HG02840 (cell line): Measurements from ENCODE around the gene AMT.
"Not testable (repeated sequence)": the region's sequence is repeated elsewhere in the genome, so short reads cannot be mapped to it uniquely, and the experiment has no call there.

Experiments
- ATAC-seq: cut with Tn5 transposase; IDR thresholded peaks from one replicate; pipeline ENCODE4 v1.9.1; 2021; ENCODE audit warnings: mild to moderate bottlenecking, moderate library complexity, moderate number of reproducible peaks; ENCODE audit not compliant: unreplicated experiment, low FRiP score

AMT gene

DNA sequence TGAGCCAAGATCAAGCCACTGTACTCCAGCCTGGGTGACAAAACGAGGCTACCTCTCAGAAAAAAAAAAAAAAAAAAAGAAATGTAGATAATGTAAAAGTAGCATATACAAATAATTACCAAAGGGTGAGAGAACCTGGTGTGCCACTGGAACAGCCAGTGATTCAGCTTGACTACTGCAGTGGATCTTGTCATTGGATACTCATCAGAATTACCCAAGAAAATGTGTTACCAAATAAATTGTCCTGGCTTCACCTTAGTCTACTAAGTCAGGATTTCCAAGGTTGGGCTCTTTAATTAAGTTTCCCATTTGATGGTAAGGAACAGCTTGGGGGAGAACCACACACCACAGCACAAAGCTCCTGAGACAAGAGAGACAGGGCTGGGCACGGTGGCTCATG is 5.3 kb upstream of the AMT start:
- no peak for ATAC-seq

DNA sequence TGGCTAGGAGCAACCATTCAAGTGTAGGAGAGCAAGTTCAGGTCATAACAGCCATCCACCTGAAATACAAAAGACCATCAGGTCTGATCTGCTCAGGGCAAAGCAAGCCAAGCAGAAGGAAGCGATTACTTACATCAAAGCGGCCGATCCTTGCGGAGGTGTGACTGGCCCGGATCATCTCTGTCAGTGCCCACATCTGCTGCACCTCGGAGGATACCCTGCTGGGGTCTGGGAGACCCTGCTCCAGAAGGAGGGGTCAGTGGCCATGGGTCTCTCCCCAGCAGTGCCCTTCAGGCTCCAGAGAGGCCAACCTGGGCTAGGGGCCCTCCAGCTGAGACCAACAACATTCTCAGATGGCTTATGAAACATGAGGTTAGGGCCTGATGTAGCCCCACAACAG is 2.5 kb upstream of the AMT start:
- ATAC-seq, result no peak

DNA sequence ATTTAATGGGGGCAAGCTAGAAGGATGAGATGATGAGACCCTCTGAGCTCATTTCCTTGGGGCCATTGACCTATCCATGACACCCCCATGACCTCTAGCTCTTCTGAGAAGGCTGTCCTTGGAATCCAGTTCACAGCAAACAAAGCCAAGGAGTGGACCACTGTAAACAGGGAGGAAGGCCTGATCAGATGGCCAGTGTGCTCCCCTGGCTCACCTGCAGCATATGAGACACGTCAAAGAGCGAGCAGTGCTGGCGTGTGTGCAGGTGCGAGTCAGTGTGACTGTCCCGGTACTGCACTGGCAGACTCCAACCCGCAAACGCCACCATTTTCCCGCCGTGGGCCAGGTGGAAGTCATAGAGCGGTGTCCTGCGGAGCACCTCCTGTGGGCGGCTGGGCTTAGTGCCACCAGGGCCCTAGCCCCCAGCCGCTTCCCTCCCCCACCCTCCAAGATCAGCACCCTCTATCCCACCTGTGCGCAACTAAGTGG is 339 bp downstream of the AMT start:
- no peak for ATAC-seq

DNA sequence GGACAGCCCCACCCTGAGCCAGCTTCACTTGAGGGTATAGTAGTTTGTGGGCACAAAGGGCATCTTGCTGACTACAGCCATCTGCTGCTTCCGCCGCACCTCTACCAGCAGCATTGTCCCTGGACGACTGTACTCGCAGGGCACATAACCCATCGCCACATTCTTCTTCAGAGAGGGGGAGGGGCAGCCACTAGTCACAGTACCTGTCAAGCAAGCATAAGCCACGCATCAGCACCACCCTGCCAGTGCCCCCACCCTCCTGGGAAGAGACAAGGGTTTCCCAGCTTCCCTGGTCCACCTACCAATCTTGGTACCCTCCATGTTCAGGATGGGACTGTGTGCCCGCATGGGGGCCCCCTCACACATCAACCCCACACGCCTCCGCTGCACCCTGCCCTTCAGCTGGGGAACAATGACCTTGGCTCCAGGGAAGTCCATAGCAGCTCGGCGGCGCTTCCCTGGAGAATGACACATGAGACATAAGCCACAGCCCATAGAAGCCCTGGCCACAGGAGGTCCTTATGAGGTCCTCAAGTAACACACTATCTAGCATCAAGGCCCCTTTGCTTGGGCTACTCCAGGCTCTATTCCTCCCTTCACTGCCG is 4.7 kb downstream of the AMT start:
- ATAC-seq, result no peak

DNA sequence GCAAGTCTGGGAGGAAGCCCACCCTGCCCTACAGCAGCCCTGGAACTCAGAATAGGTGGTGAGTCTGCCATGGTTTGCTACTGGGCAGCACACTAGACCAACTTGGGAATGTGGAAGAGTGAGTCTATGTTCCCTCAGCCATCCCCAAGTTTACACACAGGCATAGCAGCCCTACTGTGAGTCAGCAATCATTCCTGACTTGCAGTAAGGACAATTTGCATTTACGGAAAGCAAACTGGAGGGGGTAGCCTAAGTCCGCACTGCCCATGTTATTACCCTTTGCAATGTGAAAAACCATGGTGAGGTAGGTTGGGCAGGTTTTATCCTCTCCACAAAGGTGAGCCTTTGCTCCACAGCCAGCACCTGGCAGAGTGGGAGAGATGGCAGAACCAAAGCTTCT is 5.4 kb downstream of the AMT start:
- ATAC-seq, result no peak

DNA sequence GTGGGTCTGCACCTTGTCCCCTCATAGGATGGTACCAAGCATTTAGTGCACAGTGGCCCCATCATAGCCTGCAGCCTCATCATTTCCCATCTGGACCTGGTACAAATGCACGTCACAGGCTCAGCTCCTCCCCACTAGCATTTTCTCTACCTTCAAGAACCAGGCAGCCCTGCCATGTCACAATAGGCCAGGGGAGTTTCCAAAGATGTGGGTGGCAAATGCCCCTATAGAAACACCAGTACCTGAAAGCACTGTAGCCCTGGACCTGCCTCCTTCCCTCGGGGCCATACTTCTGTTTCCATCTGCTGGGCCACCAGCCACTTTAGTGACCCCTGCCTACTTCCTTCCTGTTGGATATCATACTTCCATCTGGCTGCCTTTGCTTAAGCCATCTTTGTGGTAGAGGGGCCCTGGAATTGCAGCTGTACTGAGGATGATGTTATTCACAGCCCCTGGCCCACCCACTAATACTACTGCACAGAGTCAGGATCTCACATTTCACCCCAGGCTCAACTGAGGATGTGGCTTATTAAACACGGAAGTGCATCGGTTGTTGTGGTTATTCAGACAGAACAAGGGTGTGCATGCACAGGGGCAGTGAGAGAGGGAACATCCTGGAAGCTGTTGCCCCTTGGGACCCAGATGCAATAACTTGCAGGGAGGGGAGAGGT is 6.2 kb downstream of the AMT start:
- no peak for ATAC-seq

DNA sequence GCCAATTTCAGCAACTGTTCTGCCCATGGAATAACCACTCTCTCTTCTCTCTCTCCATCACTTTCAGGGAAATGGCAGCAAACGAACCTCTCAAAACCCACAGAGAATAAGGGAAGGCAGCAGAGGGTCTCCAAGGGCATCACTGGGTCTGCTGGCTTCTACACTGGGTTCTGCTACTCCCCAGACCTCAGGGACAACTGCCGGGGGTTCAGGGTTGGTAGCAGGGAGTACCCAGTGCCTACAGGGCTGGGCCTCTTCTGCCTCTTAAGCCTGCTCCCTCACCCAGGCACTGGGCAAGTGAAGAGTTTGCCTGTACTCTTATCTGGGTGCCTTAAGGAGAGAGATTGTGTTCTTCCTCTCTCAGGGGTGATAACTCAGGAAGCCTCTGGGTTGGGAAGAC is 7.5 kb downstream of the AMT start:
- ATAC-seq, result no peak

DNA sequence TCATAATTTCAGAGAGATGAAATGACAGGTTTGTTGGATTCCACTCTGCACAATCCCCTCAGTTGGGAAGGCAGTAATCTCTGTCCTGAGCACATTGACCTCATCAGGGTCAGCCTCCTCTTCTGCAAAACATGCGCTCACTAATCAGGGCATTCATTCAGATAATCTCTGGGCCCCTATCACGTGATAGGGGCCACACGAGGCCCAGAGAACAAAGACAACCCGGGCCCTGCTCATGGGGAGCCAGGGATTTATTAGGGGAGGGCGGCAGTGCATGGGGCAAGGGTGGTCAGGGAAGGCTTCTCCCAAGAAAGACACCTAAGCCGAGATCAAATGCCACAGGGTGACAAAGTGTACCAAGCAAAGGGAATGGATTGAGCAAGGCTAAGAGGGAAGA is 8.9 kb downstream of the AMT start:
- ATAC-seq, result no peak

DNA sequence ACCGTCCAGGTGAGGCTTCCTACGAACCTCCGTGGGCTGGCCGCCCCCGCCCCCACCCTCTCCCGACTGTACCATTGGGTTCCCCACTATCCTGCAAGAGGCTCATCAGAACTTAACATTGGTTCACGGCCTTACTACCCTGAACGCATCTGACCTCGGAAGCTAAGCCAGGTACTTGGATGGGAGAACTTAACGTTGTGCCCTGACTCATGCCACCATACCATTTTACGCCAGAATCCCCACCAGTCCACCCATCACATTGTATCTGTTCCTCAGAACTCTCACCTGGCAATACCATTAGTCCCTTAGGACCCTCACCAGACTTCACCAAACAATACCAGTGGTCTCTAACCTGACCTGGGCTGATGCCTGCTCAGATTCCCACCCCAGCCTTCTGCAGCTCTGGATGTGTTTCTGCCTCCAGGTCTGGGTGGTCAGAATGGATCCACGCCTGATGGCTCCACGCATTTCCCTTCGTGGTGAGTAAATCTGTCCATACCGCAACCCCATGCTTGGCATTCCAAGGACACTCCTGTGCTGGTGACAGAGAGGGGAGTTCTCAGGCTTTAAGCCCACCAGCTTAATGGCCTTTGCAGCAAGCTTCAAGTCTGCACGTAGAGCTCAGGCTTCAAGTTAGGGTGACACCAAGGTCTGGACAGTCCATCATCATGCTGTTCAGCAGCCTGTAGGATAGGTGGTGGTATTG is 9.5 kb downstream of the AMT start:
- ATAC-seq, result no peak

DNA sequence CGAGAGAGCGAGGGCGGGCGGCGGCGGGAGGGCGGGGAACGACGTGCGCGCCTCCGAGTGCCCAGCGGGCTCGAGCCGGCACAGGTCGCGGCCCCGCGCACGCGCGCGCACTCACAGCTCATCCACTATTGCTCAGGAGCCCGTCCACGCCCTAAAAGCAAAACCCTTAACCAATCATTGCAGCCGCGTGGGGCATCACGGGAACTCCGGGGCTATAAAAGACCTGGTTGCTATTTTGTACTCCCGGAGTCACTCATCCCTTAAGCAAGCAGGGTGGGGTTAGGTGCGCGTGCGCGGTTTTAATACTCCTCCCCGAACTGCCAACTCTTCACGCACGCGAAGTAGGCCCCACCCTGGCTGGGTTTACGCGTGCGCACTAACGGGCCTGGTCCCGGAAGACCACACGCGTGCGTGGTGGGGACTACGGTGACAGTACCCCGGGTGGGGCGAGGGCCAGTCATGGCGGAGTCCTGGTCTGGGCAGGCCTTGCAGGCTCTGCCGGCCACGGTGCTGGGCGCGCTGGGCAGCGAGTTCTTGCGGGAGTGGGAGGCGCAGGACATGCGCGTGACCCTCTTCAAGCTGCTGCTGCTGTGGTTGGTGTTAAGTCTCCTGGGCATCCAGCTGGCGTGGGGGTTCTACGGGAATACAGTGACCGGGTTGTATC is 10.2 kb downstream of the AMT start, which contains the start of the genes RHOA and TCTA:
Gene RHOA (minus strand): TSS at position 9 of the 664 bp plus-strand sequence. CDS start 36,387 bp downstream, outside the sequence.
Gene TCTA (plus strand): TSS at position 456 of the 664 bp plus-strand sequence. CDS start 4 bp downstream, at position 460.
- peak; percentile 90 for ATAC-seq

DNA sequence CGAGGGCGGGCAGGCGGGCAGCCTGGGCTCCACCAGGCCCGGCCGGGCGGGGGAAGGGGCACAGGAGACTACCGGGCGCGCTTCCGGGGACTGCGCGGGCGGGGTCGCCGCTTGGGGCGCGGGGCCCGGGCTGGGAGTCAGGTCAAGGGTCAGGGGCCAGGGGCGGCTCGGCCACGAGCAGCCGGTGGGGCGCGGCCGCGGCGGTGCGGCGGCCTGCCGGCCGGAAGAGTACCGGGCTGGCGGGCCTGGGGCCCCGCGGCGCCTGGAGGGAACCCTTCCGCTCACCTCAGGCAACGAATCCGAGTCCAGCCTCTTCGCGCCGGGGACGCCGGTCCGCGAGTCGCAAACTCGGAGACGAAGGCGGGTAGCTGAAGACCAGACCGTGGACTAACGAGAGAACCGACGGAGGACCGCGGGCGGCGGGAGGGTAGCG is 10.7 kb downstream of the AMT start:
- ATAC-seq, result peak; percentile 30

DNA sequence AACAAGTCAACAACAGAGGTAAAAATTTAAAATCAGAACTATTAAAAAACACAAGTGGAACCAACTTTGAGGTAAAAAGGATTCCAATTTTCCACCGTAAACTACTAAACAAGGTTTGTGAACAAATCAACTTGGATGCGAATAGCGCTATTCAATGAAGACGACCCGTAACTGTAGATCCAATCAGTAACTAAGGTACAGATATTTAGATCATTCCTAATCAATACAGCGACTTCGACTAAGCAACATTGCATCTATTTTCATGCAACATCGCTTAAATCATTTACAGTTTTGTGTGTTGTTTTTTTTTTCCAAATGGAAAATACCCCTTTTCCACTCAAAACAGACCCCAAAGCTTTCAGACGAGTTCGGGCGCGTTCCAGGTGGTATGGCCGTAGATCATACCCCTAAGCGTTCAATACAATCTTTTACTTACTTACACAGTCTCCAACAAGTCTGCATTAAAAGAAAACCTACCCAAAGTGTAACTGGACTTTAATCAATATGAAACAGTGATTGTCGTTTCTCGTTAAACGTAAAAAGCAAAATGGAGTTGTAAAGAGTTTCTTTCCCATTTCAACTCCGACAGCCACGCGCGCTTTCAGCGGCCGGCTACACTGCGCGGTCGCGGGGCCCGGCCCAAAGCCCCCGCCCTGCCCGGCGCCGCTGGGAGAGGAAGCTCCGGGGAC is 11.3 kb downstream of the AMT start:
- ATAC-seq, result no peak

DNA sequence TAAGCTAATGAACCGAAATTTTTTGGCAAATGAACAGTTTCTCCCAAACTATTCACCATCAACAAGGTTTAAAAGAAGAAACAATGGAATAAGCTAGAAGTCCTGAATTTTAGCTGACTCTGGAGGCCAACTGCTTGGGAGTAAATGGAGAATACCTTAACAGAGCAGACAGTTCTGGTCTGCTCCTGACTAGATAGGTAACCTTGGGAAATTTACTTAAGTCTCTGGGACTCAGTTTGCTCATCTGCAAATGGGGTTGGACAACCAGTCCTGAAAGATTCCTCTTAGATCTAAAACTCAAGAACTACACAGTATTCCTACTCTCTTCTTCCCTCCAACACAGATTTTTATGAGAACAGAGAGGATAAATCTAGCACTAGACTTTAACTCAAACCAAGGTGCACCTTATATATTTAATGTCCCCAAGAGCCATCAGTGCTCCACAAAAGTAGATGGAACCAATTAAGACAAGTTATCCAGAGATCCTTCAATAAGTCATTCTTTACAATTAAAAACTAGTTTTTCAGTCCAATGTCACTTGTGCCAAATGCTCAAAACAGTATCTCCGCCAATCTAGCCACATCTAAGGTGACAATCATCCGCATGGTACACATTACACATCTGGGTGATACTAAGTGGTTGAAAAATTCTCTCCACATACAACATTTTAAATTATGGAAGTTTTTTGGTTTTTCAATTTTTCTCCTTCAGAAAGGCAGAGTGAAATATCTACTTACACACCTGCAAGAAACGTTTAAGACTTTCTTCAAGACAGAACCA is 12.0 kb downstream of the AMT start:
- no peak for ATAC-seq

DNA sequence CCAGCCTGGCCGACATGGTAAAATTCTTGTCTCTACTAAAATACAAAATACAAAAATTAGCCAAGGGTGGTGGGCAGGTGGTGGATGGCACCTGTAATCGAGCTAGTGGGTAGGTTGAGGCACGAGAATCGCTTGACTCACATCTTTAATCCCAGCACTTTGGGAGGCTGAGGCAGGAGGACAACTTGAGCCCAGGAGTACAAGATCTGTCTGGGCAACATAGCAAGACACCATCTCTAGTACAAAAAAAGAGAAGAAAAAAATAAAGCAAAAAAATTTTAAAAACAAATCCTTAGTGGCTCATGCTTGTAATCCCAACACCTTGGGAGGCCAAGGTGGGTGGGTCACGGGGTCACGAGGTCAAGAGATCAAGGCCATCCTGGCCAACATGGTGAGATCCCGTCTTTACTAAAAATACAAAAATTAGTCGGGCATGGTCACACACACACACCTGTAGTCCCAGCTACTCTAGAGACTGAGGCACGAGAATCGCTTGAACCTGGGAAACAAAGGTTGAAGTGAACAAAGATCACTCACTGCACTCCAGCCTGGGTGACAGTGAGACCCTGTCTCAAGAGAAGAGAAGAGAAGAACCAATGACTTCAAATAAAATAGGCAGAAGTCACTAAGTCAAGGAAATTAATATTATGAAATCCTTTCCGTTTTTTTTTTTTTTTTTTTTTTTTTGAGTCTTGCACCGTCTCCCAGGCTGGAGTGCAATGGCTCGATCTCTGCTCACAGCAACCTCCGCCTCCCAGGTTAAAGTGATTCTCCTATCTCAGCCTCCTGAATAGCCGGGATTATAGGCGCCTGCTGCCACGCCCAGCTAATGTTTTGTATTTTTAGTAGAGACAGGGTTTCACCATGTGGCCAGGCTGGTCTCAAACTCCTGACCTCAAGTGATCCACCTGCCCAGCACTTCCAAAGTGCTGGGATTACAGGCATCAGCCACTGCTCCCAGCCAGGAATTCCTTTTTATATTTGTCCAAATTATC is 15.4 kb downstream of the AMT start:
- ATAC-seq, result no peak

DNA sequence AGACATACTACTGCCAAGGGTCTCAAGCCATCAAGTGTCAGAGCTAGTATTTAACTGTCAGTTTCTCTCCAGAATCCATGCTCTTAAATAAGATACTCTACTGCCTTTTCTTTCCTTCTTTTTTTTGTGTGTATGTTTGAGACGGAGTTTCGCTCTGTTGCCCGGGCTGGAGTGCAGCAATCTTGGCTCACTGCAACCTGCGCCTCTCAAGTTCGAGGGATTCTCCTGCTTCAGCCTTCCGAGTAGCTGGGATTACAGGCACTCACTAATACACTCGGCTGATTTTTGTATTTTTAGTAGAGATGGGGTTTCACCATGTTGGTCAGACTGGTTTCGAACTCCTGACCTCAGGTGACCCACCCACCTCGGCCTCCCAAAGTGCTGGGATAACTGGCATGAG is 16.7 kb downstream of the AMT start:
- ATAC-seq, result not testable (repeated sequence)

DNA sequence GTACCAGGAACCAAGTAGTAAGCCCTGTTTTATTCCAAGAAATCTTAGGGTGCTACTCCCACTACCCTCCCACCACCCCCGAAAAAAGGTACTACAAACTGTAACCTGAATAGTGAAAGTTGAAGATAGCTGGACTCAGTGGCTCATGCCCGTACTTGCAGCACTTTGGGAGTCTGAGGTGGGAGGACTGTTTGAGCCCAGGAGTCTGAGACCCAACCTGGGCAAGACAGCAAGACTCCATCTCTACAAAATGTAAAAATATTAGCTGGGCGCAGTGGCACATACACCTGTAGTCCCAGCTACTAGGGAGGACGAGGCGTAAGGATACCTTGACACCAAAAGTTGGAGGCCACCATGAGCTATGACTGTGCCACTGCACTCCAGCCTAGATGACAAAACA is 18.4 kb downstream of the AMT start:
- no peak for ATAC-seq

DNA sequence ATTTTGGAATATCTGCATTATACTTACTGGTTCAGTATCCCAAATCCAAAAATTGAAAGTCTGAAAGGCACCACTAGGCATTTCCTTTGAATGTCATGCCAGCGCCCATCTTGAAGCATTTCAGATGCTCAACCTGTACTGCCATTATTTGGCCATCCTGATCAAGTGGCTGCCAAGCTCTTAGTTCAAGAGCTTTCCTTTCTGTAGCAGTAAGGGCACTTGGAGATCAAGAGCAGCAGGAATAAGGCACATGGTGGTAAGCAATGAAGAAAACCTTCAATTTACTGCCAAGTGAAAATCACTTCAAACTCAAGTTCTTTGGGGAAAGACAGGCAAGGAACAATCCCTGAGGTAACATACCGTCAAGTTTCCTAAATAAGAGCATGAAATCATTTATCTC is 20.5 kb downstream of the AMT start:
- ATAC-seq, result no peak

DNA sequence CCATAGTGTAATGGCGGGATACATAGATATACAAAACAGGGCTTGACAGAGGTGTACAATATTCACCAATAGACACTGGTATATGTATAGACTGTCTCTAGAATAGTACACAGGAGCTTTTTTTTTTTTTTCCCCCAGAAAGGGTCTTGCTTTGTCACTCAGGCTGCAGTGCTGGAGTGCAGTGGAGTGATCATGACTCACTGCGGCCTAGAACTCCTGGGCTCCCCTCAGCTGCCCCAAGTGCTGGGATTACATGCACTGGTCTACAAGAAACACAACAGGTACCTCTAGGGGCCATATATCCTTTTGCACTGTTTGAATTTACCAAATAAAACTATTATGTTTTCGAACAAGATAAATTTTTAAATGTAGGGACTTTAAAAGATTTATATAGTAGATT is 22.8 kb downstream of the AMT start:
- ATAC-seq, result no peak
